Prostate gland (tissue), 2 donors: ENCODE data around the gene ZFP28.

Experiments
- CTCF ChIP-seq, 4 experiments: fragments of 200-600 bp in 2 of 4; fragments of 450-650 bp in 2 of 4; sonication (generic) in 2 of 4; IDR thresholded peaks; 1 replicate in 3 of 4; 2 replicates in 1 of 4; pipeline ENCODE4 v1.5.1; 2016 to 2019; ENCODE audit warnings: antibody characterized with exemption in 4 of 4, mild to moderate bottlenecking in 2 of 4, moderate library complexity in 2 of 4
- POLR2A ChIP-seq: fragments of 450-650 bp; IDR thresholded peaks from one replicate; pipeline ENCODE4 v1.6.1; 2016; ENCODE audit warnings: antibody characterized with exemption, mild to moderate bottlenecking
- POLR2AphosphoS5 ChIP-seq: sonication (generic); formaldehyde crosslinking; IDR thresholded peaks from one replicate; pipeline ENCODE4 v1.6.1; 2017; ENCODE audit warnings: antibody characterized with exemption

DNA sequence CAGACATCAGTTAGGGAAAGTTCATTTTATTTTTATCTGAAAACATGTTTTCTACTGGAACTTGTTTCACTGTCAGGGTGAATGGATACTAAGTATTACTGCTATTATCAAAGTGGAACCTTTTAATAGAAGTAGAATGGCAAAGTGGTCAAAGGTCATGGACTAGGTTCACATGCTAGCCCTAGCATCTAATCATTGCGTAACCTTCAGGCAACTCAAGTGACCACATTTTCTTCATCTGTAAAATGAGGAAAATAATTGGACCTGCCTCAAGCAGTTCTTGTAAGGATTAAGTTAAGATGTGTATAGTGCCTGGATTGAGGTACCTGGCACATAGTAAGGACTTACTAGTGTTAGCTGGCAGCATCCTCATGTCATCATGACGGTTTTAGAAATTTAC, 5.0 kb downstream of the ZFP28 start:
- TF ChIP-seq POLR2AphosphoS5 (no peak), POLR2A (no peak), CTCF (IDR thresholded peaks at IDR 0.05) (no peak)
